A673 (cell line): ENCODE data around the gene ABR.

ENCODE experiments used
- EZH2 ChIP-seq: fragments of 200-600 bp; sonication (generic); IDR thresholded peaks from 2 replicates; pipeline ENCODE4 v1.6.1; 2017; ENCODE audit warnings: borderline replicate concordance, low read depth, mild to moderate bottlenecking, mixed read lengths, antibody characterized with exemption, low read length; ENCODE audit not compliant: poor library complexity, severe bottlenecking
- TF ChIP-seq, protein P1 (sequence below): fragments of 300-800, 200-600 bp; sonication (generic); conservative IDR thresholded peaks from 2 replicates; pipeline ENCODE4 v1.5.1; 2017; ENCODE audit warnings: low read depth, mild to moderate bottlenecking, antibody characterized with exemption, low read length, moderate library complexity, mixed read lengths

DNA sequence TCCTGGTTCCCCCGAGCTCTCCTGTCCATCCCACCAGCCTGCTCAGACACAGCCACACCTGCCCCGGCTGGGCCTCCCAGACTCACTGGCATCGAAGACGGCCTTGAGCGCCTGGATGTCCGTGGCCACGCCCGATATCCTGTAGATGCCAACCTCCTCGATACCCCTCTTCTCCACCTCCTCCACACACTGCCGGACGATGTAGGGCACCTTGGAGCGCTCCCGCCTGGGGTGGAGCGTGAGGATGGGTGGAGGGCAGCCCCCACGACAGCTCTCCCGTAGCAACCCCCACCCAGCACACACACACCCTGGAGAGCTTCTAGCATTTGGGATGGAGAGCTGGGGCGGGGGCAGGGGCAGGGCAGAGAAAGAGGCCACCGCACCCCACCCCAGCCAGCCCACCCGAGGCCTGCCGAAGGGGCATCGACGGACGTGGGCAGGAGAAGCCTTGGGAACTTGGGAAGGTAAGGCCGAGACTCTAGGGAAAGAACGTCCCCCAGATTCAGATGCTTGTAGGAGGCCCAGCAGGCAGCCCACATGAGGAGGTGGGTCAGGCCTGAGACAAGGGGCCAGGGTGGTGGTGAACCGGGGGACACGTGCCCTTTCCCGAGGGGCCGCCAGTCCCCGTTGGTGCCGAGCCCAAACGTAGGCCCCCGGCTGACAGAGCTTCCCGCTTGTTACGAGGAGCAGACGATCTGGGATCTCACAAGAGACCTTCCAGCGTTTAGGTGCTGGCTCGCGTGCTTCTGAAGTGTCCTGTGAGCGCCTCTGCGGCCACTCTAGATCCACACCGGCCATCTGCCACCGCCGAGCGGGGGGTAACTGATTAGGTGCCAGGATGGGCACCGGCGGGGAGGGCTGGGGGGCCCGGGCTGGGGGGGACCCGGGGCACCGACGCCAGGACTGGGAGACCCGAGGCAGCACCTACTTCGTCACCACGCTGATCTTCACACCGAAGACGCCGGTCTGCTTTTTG, 167.7 kb downstream of the ABR start:
- TF ChIP-seq, protein P1, sequence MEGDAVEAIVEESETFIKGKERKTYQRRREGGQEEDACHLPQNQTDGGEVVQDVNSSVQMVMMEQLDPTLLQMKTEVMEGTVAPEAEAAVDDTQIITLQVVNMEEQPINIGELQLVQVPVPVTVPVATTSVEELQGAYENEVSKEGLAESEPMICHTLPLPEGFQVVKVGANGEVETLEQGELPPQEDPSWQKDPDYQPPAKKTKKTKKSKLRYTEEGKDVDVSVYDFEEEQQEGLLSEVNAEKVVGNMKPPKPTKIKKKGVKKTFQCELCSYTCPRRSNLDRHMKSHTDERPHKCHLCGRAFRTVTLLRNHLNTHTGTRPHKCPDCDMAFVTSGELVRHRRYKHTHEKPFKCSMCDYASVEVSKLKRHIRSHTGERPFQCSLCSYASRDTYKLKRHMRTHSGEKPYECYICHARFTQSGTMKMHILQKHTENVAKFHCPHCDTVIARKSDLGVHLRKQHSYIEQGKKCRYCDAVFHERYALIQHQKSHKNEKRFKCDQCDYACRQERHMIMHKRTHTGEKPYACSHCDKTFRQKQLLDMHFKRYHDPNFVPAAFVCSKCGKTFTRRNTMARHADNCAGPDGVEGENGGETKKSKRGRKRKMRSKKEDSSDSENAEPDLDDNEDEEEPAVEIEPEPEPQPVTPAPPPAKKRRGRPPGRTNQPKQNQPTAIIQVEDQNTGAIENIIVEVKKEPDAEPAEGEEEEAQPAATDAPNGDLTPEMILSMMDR: no peak
- TF ChIP-seq EZH2: no peak
